Stimulated activated memory B cell treated with anti-CD40 and anti-IgM and Interleukin-4, amounts not matched to agents 10 μg/mL and 1 μg/mL and 100 μg/mL, for 72 hours (primary cell): ENCODE data around the gene RAB3IP.
A peak's percentile ranks its signal among the peaks of the same experiment; 100 is the strongest.
"Not testable (repeated sequence)": the region's sequence is repeated elsewhere in the genome, so short reads cannot be mapped to it uniquely, and the experiment has no call there.

Experiments
- ATAC-seq: fragments of 150-1000 bp; cut with Tn5 transposase; 2 replicates; pipeline ENCODE4 v1.10.0; 2021
- H3K27ac Mint-ChIP-seq: one replicate; pipeline ENCODE4 v1.8.0; 2022; ENCODE audit warnings: mild to moderate bottlenecking, mixed read lengths
- H3K27me3 Mint-ChIP-seq: one replicate; pipeline ENCODE4 v1.8.0; 2022; ENCODE audit warnings: mixed read lengths
- H3K36me3 Mint-ChIP-seq: one replicate; pipeline ENCODE4 v1.8.0; 2022; ENCODE audit warnings: mixed read lengths
- H3K4me1 Mint-ChIP-seq: one replicate; pipeline ENCODE4 v1.8.0; 2022; ENCODE audit warnings: mixed read lengths
- H3K4me3 Mint-ChIP-seq: one replicate; pipeline ENCODE4 v1.8.0; 2022; ENCODE audit warnings: mild to moderate bottlenecking, moderate library complexity, mixed read lengths
- H3K9me3 Mint-ChIP-seq: one replicate; pipeline ENCODE4 v1.8.0; 2022; ENCODE audit warnings: mixed read lengths

RAB3IP gene

GRCh38 chr12:69732088-69732487 lies 6.6 kb upstream of the RAB3IP start:
- Mint-ChIP-seq H3K9me3 (no peaks in the 10 kb centered on the region), H3K4me3 (no peak overlapping the region), H3K27me3 (peaks cover 9% of the 10 kb centered on the region), H3K27ac (no peak overlapping the region), H3K4me1 (no peaks in the 10 kb centered on the region), H3K36me3 (no peaks in the 10 kb centered on the region)
- no peak for ATAC-seq

GRCh38 chr12:69733638-69734037 lies 5.0 kb upstream of the RAB3IP start:
- H3K27ac Mint-ChIP-seq: no peak overlapping the region
- H3K4me1 Mint-ChIP-seq: peaks cover 5% of the 10 kb centered on the region
- H3K9me3 Mint-ChIP-seq: no peaks in the 10 kb centered on the region
- peaks cover 16% of the 10 kb centered on the region for H3K27me3 Mint-ChIP-seq
- ATAC-seq: no peak
- H3K4me3 Mint-ChIP-seq: no peak overlapping the region
- H3K36me3 Mint-ChIP-seq: no peaks in the 10 kb centered on the region

GRCh38 chr12:69739287-69740191 lies 879 bp downstream of the RAB3IP start:
- Mint-ChIP-seq H3K27me3 (peaks cover 10% of the 10 kb centered on the region), H3K4me3 (peak overlapping the region; percentile 85), H3K9me3 (no peaks in the 10 kb centered on the region), H3K4me1 (peaks cover 34% of the 10 kb centered on the region), H3K27ac (peak overlapping the region; percentile 74), H3K36me3 (no peaks in the 10 kb centered on the region)
- ATAC-seq: peak; percentile 64

GRCh38 chr12:69744109-69744508 lies 5.4 kb downstream of the RAB3IP start:
- ATAC-seq: no peak
- no peaks in the 10 kb centered on the region for H3K27me3 Mint-ChIP-seq
- no peak overlapping the region for H3K27ac Mint-ChIP-seq
- no peaks in the 10 kb centered on the region for H3K36me3 Mint-ChIP-seq
- H3K9me3 Mint-ChIP-seq: no peaks in the 10 kb centered on the region
- H3K4me3 Mint-ChIP-seq: no peak overlapping the region
- peaks cover 35% of the 10 kb centered on the region for H3K4me1 Mint-ChIP-seq

GRCh38 chr12:69751476-69751875 lies 12.8 kb downstream of the RAB3IP start:
- Mint-ChIP-seq H3K9me3 (no peaks in the 10 kb centered on the region), H3K4me3 (no peak overlapping the region), H3K27ac (peak overlapping the region; percentile 54), H3K27me3 (no peaks in the 10 kb centered on the region), H3K4me1 (peaks cover 17% of the 10 kb centered on the region), H3K36me3 (peaks cover 30% of the 10 kb centered on the region)
- ATAC-seq: no peak

- Mint-ChIP-seq H3K9me3 (peaks cover 11% of the 10 kb centered on the region), H3K4me3 (no peak overlapping the region), H3K27ac (no peak overlapping the region), H3K4me1 (peaks cover 15% of the 10 kb centered on the region), H3K36me3 (peaks cover 54% of the 10 kb centered on the region), H3K27me3 (no peaks in the 10 kb centered on the region)
- no peak for ATAC-seq
Observed at GRCh38 chr12:69755302-69755701, 16.6 kb downstream of the RAB3IP start.

GRCh38 chr12:69756088-69756755 lies 17.6 kb downstream of the RAB3IP start:
- Mint-ChIP-seq H3K36me3 (peaks cover 58% of the 10 kb centered on the region), H3K27ac (no peak overlapping the region)
- no peak for ATAC-seq

GRCh38 chr12:69758105-69758504 lies 19.4 kb downstream of the RAB3IP start:
- Mint-ChIP-seq H3K4me1 (peaks cover 8% of the 10 kb centered on the region), H3K36me3 (peaks cover 71% of the 10 kb centered on the region), H3K9me3 (peaks cover 15% of the 10 kb centered on the region), H3K27ac (no peak overlapping the region), H3K27me3 (no peaks in the 10 kb centered on the region), H3K4me3 (no peak overlapping the region)
- no peak for ATAC-seq

More at GRCh38 chr12:69756088-69756755, 17.6 kb downstream of the RAB3IP start:
- Mint-ChIP-seq H3K9me3 (peaks cover 15% of the 10 kb centered on the region), H3K4me3 (no peak overlapping the region), H3K27me3 (no peaks in the 10 kb centered on the region), H3K4me1 (peaks cover 17% of the 10 kb centered on the region)

- H3K9me3 Mint-ChIP-seq: peaks cover 21% of the 10 kb centered on the region
- H3K4me3 Mint-ChIP-seq, H3K27ac Mint-ChIP-seq, ATAC-seq, H3K27me3 Mint-ChIP-seq, H3K4me1 Mint-ChIP-seq: not testable (repeated sequence)
- peaks cover 85% of the 10 kb centered on the region for H3K36me3 Mint-ChIP-seq
Observed at GRCh38 chr12:69759581-69759980, 20.9 kb downstream of the RAB3IP start.

- Mint-ChIP-seq H3K9me3 (peaks cover 36% of the 10 kb centered on the region), H3K4me1 (peaks cover 8% of the 10 kb centered on the region), H3K4me3 (no peak overlapping the region), H3K36me3 (peaks cover 94% of the 10 kb centered on the region), H3K27me3 (no peaks in the 10 kb centered on the region), H3K27ac (no peak overlapping the region)
- no peak for ATAC-seq
Observed at GRCh38 chr12:69765515-69765914, 26.9 kb downstream of the RAB3IP start.

- H3K4me1 Mint-ChIP-seq: peaks cover 2% of the 10 kb centered on the region
- peaks cover 36% of the 10 kb centered on the region for H3K9me3 Mint-ChIP-seq
- no peak overlapping the region for H3K4me3 Mint-ChIP-seq
- peaks cover 94% of the 10 kb centered on the region for H3K36me3 Mint-ChIP-seq
- no peak overlapping the region for H3K27ac Mint-ChIP-seq
- H3K27me3 Mint-ChIP-seq: no peaks in the 10 kb centered on the region
- ATAC-seq: no peak
Observed at GRCh38 chr12:69766260-69766659, 27.6 kb downstream of the RAB3IP start.

- H3K9me3 Mint-ChIP-seq: peaks cover 7% of the 10 kb centered on the region
- peaks cover 6% of the 10 kb centered on the region for H3K4me1 Mint-ChIP-seq
- H3K4me3 Mint-ChIP-seq: no peak overlapping the region
- ATAC-seq: no peak
- H3K27ac Mint-ChIP-seq: no peak overlapping the region
- peaks cover 52% of the 10 kb centered on the region for H3K36me3 Mint-ChIP-seq
- H3K27me3 Mint-ChIP-seq: no peaks in the 10 kb centered on the region
Observed at GRCh38 chr12:69779928-69780327, 41.3 kb downstream of the RAB3IP start.

GRCh38 chr12:69783365-69783764 lies 44.7 kb downstream of the RAB3IP start:
- Mint-ChIP-seq H3K4me3 (no peak overlapping the region), H3K4me1 (peaks cover 6% of the 10 kb centered on the region), H3K27me3 (no peaks in the 10 kb centered on the region), H3K36me3 (peaks cover 78% of the 10 kb centered on the region), H3K9me3 (peaks cover 7% of the 10 kb centered on the region), H3K27ac (no peak overlapping the region)
- ATAC-seq: no peak

GRCh38 chr12:69789351-69789750 lies 50.7 kb downstream of the RAB3IP start:
- H3K9me3 Mint-ChIP-seq: peaks cover 19% of the 10 kb centered on the region
- H3K36me3 Mint-ChIP-seq: peaks cover 86% of the 10 kb centered on the region
- no peaks in the 10 kb centered on the region for H3K4me1 Mint-ChIP-seq
- H3K27me3 Mint-ChIP-seq: no peaks in the 10 kb centered on the region
- no peak for ATAC-seq
- no peak overlapping the region for H3K4me3 Mint-ChIP-seq
- no peak overlapping the region for H3K27ac Mint-ChIP-seq

GRCh38 chr12:69792533-69792932 lies 53.9 kb downstream of the RAB3IP start:
- no peak overlapping the region for H3K27ac Mint-ChIP-seq
- H3K36me3 Mint-ChIP-seq: peaks cover 83% of the 10 kb centered on the region
- no peak for ATAC-seq
- H3K27me3 Mint-ChIP-seq: no peaks in the 10 kb centered on the region
- H3K4me3 Mint-ChIP-seq: no peak overlapping the region
- H3K9me3 Mint-ChIP-seq: peaks cover 19% of the 10 kb centered on the region
- no peaks in the 10 kb centered on the region for H3K4me1 Mint-ChIP-seq
